IMR-90 (cell line): ENCODE results near the gene EFCAB9. TPM values are rescaled to one million over a fixed set of nuclear protein-coding genes. Genes with fewer than 3 reads are reported as not detected.

Experiments used
- ATAC-seq: fragments of 200-7000 bp; cut with Tn5 transposase; 2 replicates; pipeline ENCODE4 v1.9.1; 2020; ENCODE audit warnings: low read depth, mild to moderate bottlenecking, moderate library complexity
- BruUV-seq: library from RNA; stranded (reverse); fragments of 400-500 nt; replicated peaks from 2 replicates; lab custom pipeline; 2021; lab: Mats Ljungman, UMichigan
- CTCF ChIA-PET: fragments of 300-600 bp; formaldehyde crosslinking; extraction: SDS; loops from one replicate; lab custom pipeline; 2021; ENCODE audit warnings: antibody characterized with exemption; lab: Yijun Ruan, JAX
- POLR2A ChIA-PET: fragments of 300-600 bp; sonication (Branson Sonifier 250); formaldehyde crosslinking; loops from one replicate; lab custom pipeline; 2022; ENCODE audit warnings: antibody characterized with exemption; ENCODE audit not compliant: unreplicated experiment; lab: Charles Lee
- DNase-seq: peaks from one replicate; pipeline ENCODE4 v3.0.0; 2013
- H2AFZ ChIP-seq: replicated peaks from 2 replicates; pipeline ENCODE3; 2013; ENCODE audit warnings: low read length, mild to moderate bottlenecking; ENCODE audit not compliant: poor library complexity
- H2AK5ac ChIP-seq: 2 replicates; pipeline ENCODE4 v1.6.1; 2013; ENCODE audit warnings: low read depth, low read length, inconsistent platforms
- H2AK9ac ChIP-seq: replicated peaks from 2 replicates; pipeline ENCODE3; 2013; ENCODE audit warnings: mild to moderate bottlenecking, low read depth, low read length, moderate library complexity; ENCODE audit not compliant: poor library complexity
- H2BK120ac ChIP-seq: 2 replicates; pipeline ENCODE4 v1.6.1; 2013; ENCODE audit warnings: low read depth, low read length, inconsistent platforms
- H2BK15ac ChIP-seq: 3 replicates; pipeline ENCODE4 v1.6.1; 2013; ENCODE audit warnings: low read depth, low read length, inconsistent platforms
- H2BK20ac ChIP-seq: 2 replicates; pipeline ENCODE4 v1.6.1; 2013; ENCODE audit warnings: low read depth, mild to moderate bottlenecking, inconsistent platforms, low read length, moderate library complexity
- H2BK5ac ChIP-seq: 2 replicates; pipeline ENCODE4 v1.6.1; 2013; ENCODE audit warnings: mild to moderate bottlenecking, low read depth, low read length, inconsistent platforms; ENCODE audit not compliant: poor library complexity, severe bottlenecking
- H3K14ac ChIP-seq: replicated peaks from 2 replicates; pipeline ENCODE4 v1.6.1; 2013; ENCODE audit warnings: low read depth, low read length, inconsistent platforms
- H3K18ac ChIP-seq: 2 replicates; pipeline ENCODE4 v1.6.1; 2013; ENCODE audit warnings: low read depth, low read length, control low read depth
- H3K23ac ChIP-seq: 2 replicates; pipeline ENCODE4 v1.6.1; 2013; ENCODE audit warnings: low read depth, low read length, inconsistent platforms
- H3K27ac ChIP-seq: 2 replicates; pipeline ENCODE4 v1.5.1; 2013; ENCODE audit warnings: mild to moderate bottlenecking, control low read depth, low read length; ENCODE audit not compliant: insufficient read depth
- H3K27me3 ChIP-seq: 2 replicates; pipeline ENCODE4 v1.6.1; 2013; ENCODE audit warnings: low read length; ENCODE audit not compliant: control insufficient read depth, insufficient read depth
- H3K36me3 ChIP-seq: 2 replicates; pipeline ENCODE4 v1.6.1; 2013; ENCODE audit warnings: low read length, mixed read lengths; ENCODE audit not compliant: control insufficient read depth, insufficient read depth
- H3K4ac ChIP-seq: 2 replicates; pipeline ENCODE4 v1.6.1; 2013; ENCODE audit warnings: low read depth, low read length, inconsistent platforms
- H3K4me1 ChIP-seq: 2 replicates; pipeline ENCODE4 v1.6.1; 2013; ENCODE audit warnings: low read length, mixed read lengths; ENCODE audit not compliant: control insufficient read depth, insufficient read depth
- H3K4me2 ChIP-seq: 2 replicates; pipeline ENCODE4 v1.6.1; 2013; ENCODE audit warnings: low read depth, mild to moderate bottlenecking, control low read depth, low read length, moderate library complexity
- H3K4me3 ChIP-seq: 2 replicates; pipeline ENCODE4 v1.5.1; 2013; ENCODE audit warnings: low read depth, mild to moderate bottlenecking, control low read depth, low read length, moderate library complexity; ENCODE audit not compliant: insufficient read depth
- H3K56ac ChIP-seq: 2 replicates; pipeline ENCODE4 v1.6.1; 2013; ENCODE audit warnings: low read length, inconsistent platforms; ENCODE audit not compliant: insufficient read depth; ENCODE audit errors: extremely low read depth
- H3K79me1 ChIP-seq, 2 experiments: 2 replicates each; pipeline ENCODE4 v1.6.1; 2013; ENCODE audit warnings: low read length in 2 of 2, inconsistent platforms in 1 of 2, low read depth in 1 of 2
- H3K9ac ChIP-seq: 2 replicates; pipeline ENCODE4 v1.6.1; 2013; ENCODE audit warnings: low read depth, low read length, control low read depth
- H3K9me1 ChIP-seq: 2 replicates; pipeline ENCODE4 v1.6.1; 2013; ENCODE audit warnings: low read length, inconsistent platforms; ENCODE audit not compliant: insufficient read depth
- H3K9me3 ChIP-seq: 2 replicates; pipeline ENCODE4 v1.6.1; 2013; ENCODE audit warnings: low read length; ENCODE audit not compliant: control insufficient read depth, insufficient read depth
- H4K20me1 ChIP-seq: 2 replicates; pipeline ENCODE4 v1.6.1; 2013; ENCODE audit warnings: low read length, inconsistent platforms; ENCODE audit not compliant: insufficient read depth
- H4K5ac ChIP-seq: 2 replicates; pipeline ENCODE4 v1.6.1; 2013; ENCODE audit warnings: mild to moderate bottlenecking, low read depth, low read length, control low read depth
- H4K8ac ChIP-seq, 2 experiments: 2 replicates each; pipeline ENCODE4 v1.6.1; 2013; ENCODE audit warnings: low read depth in 2 of 2, low read length in 2 of 2, control low read depth in 1 of 2, inconsistent platforms in 1 of 2
- H4K91ac ChIP-seq: 2 replicates; pipeline ENCODE4 v1.6.1; 2013; ENCODE audit warnings: low read depth, low read length, inconsistent platforms; ENCODE audit not compliant: insufficient read depth
- CHD1 ChIP-seq: IDR thresholded peaks from 2 replicates; pipeline ENCODE4 v1.6.1; 2012; ENCODE audit warnings: low read depth, low read length, improper control_type of control experiment
- RAD21 ChIP-seq: IDR thresholded peaks from 2 replicates; pipeline ENCODE4 v1.6.1; 2012; ENCODE audit warnings: low read length, improper control_type of control experiment
- RCOR1 ChIP-seq: IDR thresholded peaks from 2 replicates; pipeline ENCODE4 v1.6.1; 2012; ENCODE audit warnings: mild to moderate bottlenecking, low read length, improper control_type of control experiment; ENCODE audit not compliant: insufficient replicate concordance
- RFX5 ChIP-seq: IDR thresholded peaks from 2 replicates; pipeline ENCODE4 v1.8.0; 2012; ENCODE audit warnings: low read depth, mild to moderate bottlenecking, low read length, moderate library complexity
- WGBS, 2 experiments: methylation state at CpG; one replicate each; pipeline versions ENCODE4 v1.1.5 to v1.1.7; 2013; ENCODE audit warnings: missing lambda C conversion rate in 2 of 2; ENCODE audit not compliant: insufficient read length in 1 of 2; ENCODE audit errors: extremely low coverage in 2 of 2; 5-methylcytosine and 5-hydroxymethylcytosine counted together
- dilution Hi-C: fragments of 300-500 bp; cut with HindIII; formaldehyde crosslinking; loops from one replicate; pipeline ENCODE4 v1.14.3; 2018; ENCODE audit warnings: low sequenced_read_pairs; ENCODE audit not compliant: unreplicated experiment
- in situ Hi-C: fragments of 300-500 bp; cut with MboI; formaldehyde crosslinking; loops from 3 replicates; pipeline ENCODE4 v1.14.3; 2019; ENCODE audit warnings: low sequenced_read_pairs, inconsistent platforms, mixed read lengths
- intact Hi-C: fragments of 100-400 bp; cut with micrococcal nuclease; formaldehyde crosslinking; loops from 2 replicates; pipeline ENCODE4 v1.10.0; 2022
- polyA plus RNA-seq, 3 experiments: library from polyadenylated mRNA; depleted of rRNA; stranded (reverse); fragments of >200 nt; gene quantifications; 2 replicates each; pipeline ENCODE4 v1.2.3, GENCODE V29; 2012; ENCODE audit warnings: low replicate concordance in 1 of 3
- total RNA-seq: library from RNA; depleted of rRNA; stranded (reverse); fragments of >200 nt; gene quantifications from 2 replicates; pipeline ENCODE4 v1.2.3, GENCODE V29; 2012

Gene EFCAB9
- total and polyA plus RNA-seq, 2 of the 4 experiments (the other 2 are of a cell fraction), result not detected

- POLR2A ChIA-PET, result no interaction called here
- no peak overlapping the region for H3K14ac ChIP-seq
- CTCF ChIA-PET, result no interaction called here
- H3K79me1 ChIP-seq, result peaks cover 35 to 82% of the 10 kb centered on the region in 2 experiments
- BruUV-seq, result no TSS peak
- TF ChIP-seq CHD1 (no peak), RAD21 (no peak), RCOR1 (no peak), RFX5 (no peak)
- H3K56ac ChIP-seq, result no peak overlapping the region
- no peak overlapping the region for H3K4me2 ChIP-seq
- no peak overlapping the region for H2BK20ac ChIP-seq
- in situ Hi-C loops, result no loop called here
- H3K4ac ChIP-seq, result no peak overlapping the region
- peaks cover 24% of the 10 kb centered on the region for H3K4me1 ChIP-seq
- H4K91ac ChIP-seq, result no peak overlapping the region
- no peak overlapping the region for H2BK5ac ChIP-seq
- dilution Hi-C loops, result no loop called here
- no peak for ATAC-seq
- WGBS, 2 experiments, result no CpG with 5 or more reads among the region's 9 CpGs
- H2AK9ac ChIP-seq, result no peak overlapping the region
- peaks cover 12% of the 10 kb centered on the region; the same call in 1 of the 2 replicates for H3K9me1 ChIP-seq
- no peak overlapping the region for H3K4me3 ChIP-seq
- H4K5ac ChIP-seq, result no peak overlapping the region
- peaks cover 43% of the 10 kb centered on the region for H4K20me1 ChIP-seq
- H3K36me3 ChIP-seq, result peaks cover 6% of the 10 kb centered on the region
- no peak overlapping the region for H3K23ac ChIP-seq
- intact Hi-C loops, result no loop called here
- no peak overlapping the region for H3K18ac ChIP-seq
- no peak overlapping the region for H3K27ac ChIP-seq
- DNase-seq, result no peak
- no peaks in the 10 kb centered on the region for H3K27me3 ChIP-seq
- H3K9me3 ChIP-seq, result no peaks in the 10 kb centered on the region
- no peak overlapping the region for H2BK15ac ChIP-seq
- no peak overlapping the region for H2AFZ ChIP-seq
- H2AK5ac ChIP-seq, result no peak overlapping the region
- H4K8ac ChIP-seq, result no peak overlapping the region
- H2BK120ac ChIP-seq, result no peak overlapping the region
- no peak overlapping the region for H3K9ac ChIP-seq
These were observed 47.3 kb upstream of the EFCAB9 start for GRCh38 chr5:172146748-172147092.
